ENCODE measurements around the gene TRAK1.

DNA sequence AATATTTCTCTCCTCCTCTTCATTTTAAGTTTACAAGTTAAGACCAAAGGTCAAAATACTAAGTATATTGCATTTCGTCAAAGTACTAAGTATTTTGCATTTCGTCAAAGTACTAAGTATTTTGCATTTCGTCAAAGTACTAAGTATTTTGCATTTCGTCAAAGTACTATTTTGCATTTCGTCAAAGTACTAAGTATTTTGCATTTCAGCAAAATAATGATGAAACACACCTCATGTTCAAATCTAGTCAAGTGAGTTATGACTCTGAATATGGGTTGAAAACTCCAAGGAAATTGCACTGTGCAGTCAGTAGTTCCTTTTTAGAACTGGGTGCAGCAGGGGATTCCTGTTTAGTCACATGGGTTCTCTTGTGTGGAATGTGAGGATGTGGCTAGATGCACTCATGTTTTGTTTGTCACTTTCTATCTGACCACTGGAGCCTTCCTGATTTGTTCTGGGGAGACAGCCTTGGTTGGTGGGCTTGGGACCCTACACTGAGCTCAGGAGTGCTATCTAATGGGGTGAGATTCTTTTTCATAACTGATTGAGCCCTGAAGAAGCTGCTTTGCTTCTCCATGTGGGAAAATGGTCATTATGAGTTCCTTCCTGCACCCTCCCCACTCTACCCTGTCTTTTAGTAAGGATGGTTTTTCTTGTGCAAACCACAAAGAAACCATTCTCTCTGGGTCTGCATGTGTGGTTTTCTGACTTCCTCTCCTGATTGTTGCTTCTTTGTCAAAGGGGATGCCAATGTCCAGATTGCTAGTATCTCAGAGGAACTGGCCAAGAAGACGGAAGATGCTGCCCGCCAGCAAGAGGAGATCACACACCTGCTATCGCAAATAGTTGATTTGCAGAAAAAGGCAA, 101.4 kb downstream of the TRAK1 start:
- TF ChIP-seq, protein P1, sequence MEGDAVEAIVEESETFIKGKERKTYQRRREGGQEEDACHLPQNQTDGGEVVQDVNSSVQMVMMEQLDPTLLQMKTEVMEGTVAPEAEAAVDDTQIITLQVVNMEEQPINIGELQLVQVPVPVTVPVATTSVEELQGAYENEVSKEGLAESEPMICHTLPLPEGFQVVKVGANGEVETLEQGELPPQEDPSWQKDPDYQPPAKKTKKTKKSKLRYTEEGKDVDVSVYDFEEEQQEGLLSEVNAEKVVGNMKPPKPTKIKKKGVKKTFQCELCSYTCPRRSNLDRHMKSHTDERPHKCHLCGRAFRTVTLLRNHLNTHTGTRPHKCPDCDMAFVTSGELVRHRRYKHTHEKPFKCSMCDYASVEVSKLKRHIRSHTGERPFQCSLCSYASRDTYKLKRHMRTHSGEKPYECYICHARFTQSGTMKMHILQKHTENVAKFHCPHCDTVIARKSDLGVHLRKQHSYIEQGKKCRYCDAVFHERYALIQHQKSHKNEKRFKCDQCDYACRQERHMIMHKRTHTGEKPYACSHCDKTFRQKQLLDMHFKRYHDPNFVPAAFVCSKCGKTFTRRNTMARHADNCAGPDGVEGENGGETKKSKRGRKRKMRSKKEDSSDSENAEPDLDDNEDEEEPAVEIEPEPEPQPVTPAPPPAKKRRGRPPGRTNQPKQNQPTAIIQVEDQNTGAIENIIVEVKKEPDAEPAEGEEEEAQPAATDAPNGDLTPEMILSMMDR (IDR thresholded peaks at IDR 0.05) = no peak
- TF ChIP-seq POLR2AphosphoS5 (IDR thresholded peaks at IDR 0.05) = no peak
- TF ChIP-seq EP300 (IDR thresholded peaks at IDR 0.05) = no peak
